ENCODE data around the gene TPST2. TPM values are rescaled to one million over a fixed set of nuclear protein-coding genes. Genes with fewer than 3 reads are reported as not detected.
A peak's percentile ranks its signal among the peaks of the same experiment; 100 is the strongest.

Gene TPST2
- total RNA-seq, 2 experiments from 2014 or later: 62.8 to 68.9 TPM

DNA sequence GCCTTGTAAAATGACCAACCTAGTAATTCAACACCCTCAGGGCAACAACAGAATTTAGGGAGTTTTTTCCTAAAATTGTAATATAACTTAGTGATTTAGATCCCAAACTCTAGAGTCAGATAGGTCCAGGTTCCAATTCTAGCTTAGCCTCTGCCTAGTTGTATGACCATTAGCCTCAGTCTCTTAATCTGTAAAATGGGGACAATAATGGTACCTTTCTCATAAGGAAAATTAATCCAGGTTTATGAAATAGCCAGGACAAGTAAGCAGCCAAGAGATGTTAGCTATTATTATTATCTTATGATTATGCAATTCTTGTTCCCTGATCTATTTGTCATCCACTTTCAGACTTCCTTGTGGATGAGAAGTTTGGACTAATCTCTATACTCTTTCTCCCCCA lies 81.8 kb downstream of the TPST2 start:
- DNase-seq (no peak), ATAC-seq (no peak)
- CTCF ChIA-PET: interaction anchor here (1.2 to 1.3 kb wide), 2 partner anchors 10 to 157 kb away, joined by 3 to 4 read pairs; no protein-coding TSS in a partner anchor
- H3K27ac Mint-ChIP-seq: no peak overlapping the region
- no peaks in the 10 kb centered on the region for H3K9me3 Mint-ChIP-seq (ENCODE audit: insufficient read depth)
- H3K4me1 Mint-ChIP-seq (ENCODE audit: low read depth): peaks cover 48% of the 10 kb centered on the region
- no peak overlapping the region for H3K4me3 Mint-ChIP-seq
- no peaks in the 10 kb centered on the region for H3K27me3 Mint-ChIP-seq (ENCODE audit: low read depth)
- POLR2A ChIA-PET: interaction anchor here (1.0 kb wide), 1 partner anchor 74 kb away, joined by 4 read pairs; no protein-coding TSS in a partner anchor
- H3K36me3 Mint-ChIP-seq (ENCODE audit: low read depth): peaks cover 60% of the 10 kb centered on the region

- Mint-ChIP-seq H3K36me3 (ENCODE audit: low read depth) (peaks cover 69% of the 10 kb centered on the region), H3K4me1 (ENCODE audit: low read depth) (peaks cover 37% of the 10 kb centered on the region), H3K27ac (peak overlapping the region; percentile 93), H3K4me3 (peak overlapping the region; percentile 70), H3K27me3 (ENCODE audit: low read depth) (no peaks in the 10 kb centered on the region), H3K9me3 (ENCODE audit: insufficient read depth) (no peaks in the 10 kb centered on the region)
- no peak for ATAC-seq
- DNase-seq: no peak
- ChIA-PET POLR2A (interaction anchor here (0.7 to 3.3 kb wide), 12 partner anchors 10 to 295 kb away, joined by 3 to 21 read pairs (median 4); partner anchors contain the start of genes HPS4 and SRRD), CTCF (interaction anchor here (0.6 to 4.6 kb wide), 45 partner anchors 10 to 542 kb away, joined by 3 to 76 read pairs (median 5); partner anchors contain the start of genes HPS4, MIAT, SRRD and TFIP11)
Measured at GRCh38 chr22:26503758-26504157, 86.2 kb downstream of the TPST2 start.

- peak; percentile 93 for ATAC-seq
- ChIA-PET CTCF (interaction anchor here (0.6 to 4.6 kb wide), 51 partner anchors 10 to 209 kb away, joined by 3 to 76 read pairs (median 4); partner anchors contain the start of genes HPS4, MIAT, SRRD and TFIP11), POLR2A (interaction anchor here (0.7 to 3.3 kb wide), 13 partner anchors 9 to 171 kb away, joined by 3 to 21 read pairs (median 6); partner anchors contain the start of genes HPS4, SRRD and TFIP11)
- Mint-ChIP-seq H3K36me3 (ENCODE audit: low read depth) (peaks cover 69% of the 10 kb centered on the region), H3K9me3 (ENCODE audit: insufficient read depth) (no peaks in the 10 kb centered on the region), H3K4me3 (peak overlapping the region; percentile 70), H3K27me3 (ENCODE audit: low read depth) (no peaks in the 10 kb centered on the region), H3K4me1 (ENCODE audit: low read depth) (peaks cover 37% of the 10 kb centered on the region), H3K27ac (peak overlapping the region; percentile 93)
- peak; percentile 94 for DNase-seq
Measured at GRCh38 chr22:26502688-26503561, 87.0 kb downstream of the TPST2 start.

DNA sequence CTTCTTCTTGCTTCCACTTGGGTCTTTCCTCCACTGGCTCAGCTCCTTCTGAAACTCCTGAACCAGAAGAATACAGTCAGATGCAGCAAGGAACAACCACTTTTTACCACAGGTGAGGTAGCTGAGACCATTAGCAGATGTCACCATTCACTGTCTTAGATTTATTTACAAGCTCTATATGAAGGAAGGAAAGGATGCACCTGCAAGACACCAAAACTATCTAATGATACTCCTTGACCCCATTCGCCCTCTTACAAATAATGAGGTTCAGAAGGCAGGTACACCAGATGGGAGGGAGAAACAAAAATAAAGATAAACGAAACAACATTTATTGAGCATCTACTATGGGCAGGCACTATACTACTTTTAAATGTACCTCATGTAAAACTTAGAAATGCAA lies 87.9 kb downstream of the TPST2 start:
- Mint-ChIP-seq H3K27ac (peak overlapping the region; percentile 60), H3K36me3 (ENCODE audit: low read depth) (peaks cover 74% of the 10 kb centered on the region), H3K27me3 (ENCODE audit: low read depth) (no peaks in the 10 kb centered on the region), H3K9me3 (ENCODE audit: insufficient read depth) (no peaks in the 10 kb centered on the region), H3K4me3 (no peak overlapping the region), H3K4me1 (ENCODE audit: low read depth) (peaks cover 37% of the 10 kb centered on the region)
- ChIA-PET POLR2A (interaction anchor here (2.0 to 3.3 kb wide), 2 partner anchors 10 to 18 kb away, joined by 9 to 21 read pairs; partner anchors contain the start of genes HPS4, SRRD and TFIP11), CTCF (interaction anchor here (1.1 to 4.6 kb wide), 18 partner anchors 9 to 172 kb away, joined by 3 to 76 read pairs (median 13); partner anchors contain the start of genes HPS4 and SRRD)
- ATAC-seq (no peak), DNase-seq (no peak)

- CTCF ChIA-PET: no interaction called here
- Mint-ChIP-seq H3K4me1 (ENCODE audit: low read depth) (peaks cover 30% of the 10 kb centered on the region), H3K27ac (no peak overlapping the region), H3K4me3 (no peak overlapping the region), H3K9me3 (ENCODE audit: insufficient read depth) (no peaks in the 10 kb centered on the region), H3K36me3 (ENCODE audit: low read depth) (peaks cover 70% of the 10 kb centered on the region), H3K27me3 (ENCODE audit: low read depth) (no peaks in the 10 kb centered on the region)
- POLR2A ChIA-PET: interaction anchor here (0.6 to 1.0 kb wide), 2 partner anchors 13 to 1080 kb away, joined by 3 read pairs; no protein-coding TSS in a partner anchor
- no peak for ATAC-seq
- no peak for DNase-seq
Measured at GRCh38 chr22:26499188-26499703, 90.7 kb downstream of the TPST2 start.

DNA sequence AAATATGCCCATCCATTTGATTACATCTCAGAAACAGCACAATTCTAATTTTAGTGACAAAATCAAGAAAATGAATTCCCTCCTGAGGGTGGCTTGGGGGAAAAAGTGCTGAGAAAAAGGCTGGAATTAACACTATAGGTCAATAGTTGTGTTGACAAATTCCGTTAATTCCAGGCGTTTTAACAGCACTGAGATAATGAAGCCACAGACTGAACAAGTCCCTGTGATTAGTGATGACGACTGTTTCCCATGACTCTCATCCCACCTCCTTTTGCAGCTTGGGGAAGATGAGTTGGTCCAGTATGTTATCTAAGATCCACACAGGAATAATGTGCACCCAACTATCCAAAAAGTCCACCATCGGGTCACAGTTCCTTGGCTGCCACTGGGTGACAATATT lies 93.5 kb downstream of the TPST2 start:
- no peak overlapping the region for H3K27ac Mint-ChIP-seq
- H3K9me3 Mint-ChIP-seq (ENCODE audit: insufficient read depth): no peaks in the 10 kb centered on the region
- no peak for DNase-seq
- no peak overlapping the region for H3K4me3 Mint-ChIP-seq
- H3K36me3 Mint-ChIP-seq (ENCODE audit: low read depth): peaks cover 66% of the 10 kb centered on the region
- CTCF ChIA-PET: no interaction called here
- POLR2A ChIA-PET: interaction anchor here (1.4 kb wide), 1 partner anchor 13 kb away, joined by 3 read pairs; the partner anchor contains the start of genes HPS4 and SRRD
- H3K27me3 Mint-ChIP-seq (ENCODE audit: low read depth): no peaks in the 10 kb centered on the region
- H3K4me1 Mint-ChIP-seq (ENCODE audit: low read depth): peaks cover 16% of the 10 kb centered on the region
- no peak for ATAC-seq

DNA sequence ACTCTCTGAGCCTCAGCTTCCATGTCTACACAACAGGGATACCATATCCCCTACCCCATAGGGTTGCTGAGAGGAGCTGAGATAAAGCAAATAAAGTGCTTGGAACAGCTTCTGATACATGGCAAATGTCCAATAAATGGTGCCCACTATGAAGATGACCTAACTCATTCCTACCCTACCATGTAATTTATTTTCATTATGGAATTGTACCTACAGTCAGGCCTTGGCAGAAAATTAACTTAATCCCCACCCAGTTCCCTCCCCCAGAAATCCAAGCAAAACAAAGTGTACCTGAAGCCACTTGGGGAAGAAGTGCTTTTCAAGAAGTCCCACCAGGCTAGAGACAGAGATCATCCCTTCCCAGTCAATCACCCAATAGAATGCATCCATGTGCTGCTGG lies 95.4 kb downstream of the TPST2 start:
- DNase-seq (no peak), ATAC-seq (no peak)
- ChIA-PET POLR2A (interaction anchor here (0.6 to 2.9 kb wide), 3 partner anchors 9 to 41 kb away, joined by 3 to 12 read pairs (median 3); partner anchors contain the start of gene TFIP11), CTCF (interaction anchor here (1.0 to 4.5 kb wide), 3 partner anchors 9 to 18 kb away, joined by 3 to 40 read pairs (median 4); partner anchors contain the start of gene TFIP11)
- Mint-ChIP-seq H3K4me1 (ENCODE audit: low read depth) (peaks cover 14% of the 10 kb centered on the region), H3K36me3 (ENCODE audit: low read depth) (peaks cover 68% of the 10 kb centered on the region), H3K9me3 (ENCODE audit: insufficient read depth) (no peaks in the 10 kb centered on the region), H3K27me3 (ENCODE audit: low read depth) (no peaks in the 10 kb centered on the region), H3K4me3 (no peak overlapping the region), H3K27ac (peak overlapping the region; percentile 75)

DNA sequence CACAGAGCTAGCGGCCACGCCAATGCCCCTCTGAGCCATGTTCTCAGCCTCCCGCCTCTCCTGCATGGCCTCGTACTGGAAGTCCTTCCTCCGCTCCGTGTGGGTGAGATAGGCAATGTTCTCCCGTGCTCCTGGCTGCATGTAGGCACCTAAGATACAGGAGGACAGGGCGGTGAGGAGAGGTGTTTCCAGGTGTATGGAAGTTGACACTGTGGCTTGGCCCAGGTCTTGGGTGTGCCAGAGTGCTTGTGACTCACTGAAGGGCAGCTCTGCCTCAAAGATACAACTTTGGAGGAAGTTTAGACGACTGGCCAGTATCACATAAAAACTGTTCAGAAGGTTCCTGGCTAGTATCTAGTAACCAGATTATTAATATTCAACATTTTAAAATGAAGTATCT lies 97.7 kb downstream of the TPST2 start:
- ChIA-PET CTCF (interaction anchor here (1.3 to 4.5 kb wide), 3 partner anchors 9 to 182 kb away, joined by 4 to 40 read pairs (median 4); partner anchors contain the start of genes HPS4 and SRRD), POLR2A (interaction anchor here (2.4 to 2.9 kb wide), 2 partner anchors 9 to 11 kb away, joined by 12 to 13 read pairs; partner anchors contain the start of genes HPS4 and SRRD)
- H3K4me3 Mint-ChIP-seq: no peak overlapping the region
- H3K27me3 Mint-ChIP-seq (ENCODE audit: low read depth): no peaks in the 10 kb centered on the region
- peaks cover 70% of the 10 kb centered on the region for H3K36me3 Mint-ChIP-seq (ENCODE audit: low read depth)
- DNase-seq (no peak), ATAC-seq (no peak)
- H3K4me1 Mint-ChIP-seq (ENCODE audit: low read depth): peaks cover 17% of the 10 kb centered on the region
- no peak overlapping the region for H3K27ac Mint-ChIP-seq
- H3K9me3 Mint-ChIP-seq (ENCODE audit: insufficient read depth): no peaks in the 10 kb centered on the region

DNA sequence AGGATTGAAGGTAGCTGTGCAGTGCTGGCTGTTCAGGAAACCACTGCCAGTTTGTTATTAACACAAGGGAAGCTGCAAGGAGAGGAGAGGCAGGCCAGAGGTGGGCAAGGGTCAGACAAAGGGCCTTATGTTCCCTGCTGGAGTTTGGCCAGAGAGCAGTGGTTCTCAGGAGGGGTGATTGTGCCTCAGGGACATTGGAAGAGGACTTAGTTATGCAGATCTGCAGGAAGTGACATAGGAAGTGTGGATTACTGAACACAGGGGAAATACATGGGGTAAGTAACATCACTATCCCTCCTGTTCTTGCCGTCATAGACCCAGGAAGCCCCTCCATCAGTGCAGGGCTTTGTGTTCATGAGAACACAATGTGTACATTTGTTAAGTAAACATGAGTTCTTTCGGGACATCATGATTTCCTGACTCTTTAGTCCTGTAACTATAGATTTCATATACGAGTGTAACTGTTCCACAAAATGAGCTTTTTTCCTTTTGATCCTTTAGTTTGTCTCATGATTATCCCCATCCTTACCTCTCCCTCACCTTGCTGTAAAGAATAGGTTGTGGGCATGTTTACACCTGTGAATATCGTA lies 100.4 kb downstream of the TPST2 start:
- H3K36me3 Mint-ChIP-seq (ENCODE audit: low read depth): peaks cover 56% of the 10 kb centered on the region
- H3K27me3 Mint-ChIP-seq (ENCODE audit: low read depth): no peaks in the 10 kb centered on the region
- ATAC-seq (no peak), DNase-seq (no peak)
- ChIA-PET POLR2A (interaction anchor here (1.0 kb wide), 1 partner anchor 15 kb away, joined by 4 read pairs; no protein-coding TSS in a partner anchor), CTCF (interaction anchor here (0.6 to 1.4 kb wide), 3 partner anchors 13 to 1233 kb away, joined by 4 to 7 read pairs (median 4); no protein-coding TSS in a partner anchor)
- H3K9me3 Mint-ChIP-seq (ENCODE audit: insufficient read depth): no peaks in the 10 kb centered on the region
- H3K4me1 Mint-ChIP-seq (ENCODE audit: low read depth): peaks cover 35% of the 10 kb centered on the region
- no peak overlapping the region for H3K4me3 Mint-ChIP-seq
- H3K27ac Mint-ChIP-seq: peak overlapping the region; percentile 60

DNA sequence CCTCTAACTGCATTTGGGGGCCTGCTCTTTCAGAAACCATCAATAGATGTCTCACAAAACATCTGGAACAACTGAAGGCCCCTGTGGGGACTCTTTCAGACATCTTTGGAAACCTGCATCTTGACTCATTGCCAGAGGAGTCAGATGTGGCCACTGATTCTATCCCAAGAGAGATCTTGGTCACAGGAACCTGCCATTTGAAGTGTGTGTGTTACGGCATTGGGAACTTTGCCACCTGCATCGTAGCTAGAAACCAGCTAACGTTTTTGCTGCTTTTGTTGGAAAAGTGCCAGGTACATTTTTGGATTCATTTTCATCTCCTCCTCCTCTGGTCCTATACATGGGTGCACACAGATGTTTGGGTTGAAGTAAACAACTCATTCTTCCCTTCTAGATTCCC lies 101.9 kb downstream of the TPST2 start:
- Mint-ChIP-seq H3K9me3 (ENCODE audit: insufficient read depth) (no peaks in the 10 kb centered on the region), H3K27me3 (ENCODE audit: low read depth) (no peaks in the 10 kb centered on the region), H3K36me3 (ENCODE audit: low read depth) (peaks cover 42% of the 10 kb centered on the region), H3K4me1 (ENCODE audit: low read depth) (peaks cover 29% of the 10 kb centered on the region), H3K27ac (peak overlapping the region; percentile 66), H3K4me3 (no peak overlapping the region)
- DNase-seq: no peak
- ChIA-PET POLR2A (no interaction called here), CTCF (interaction anchor here (1.7 kb wide), 1 partner anchor 177 kb away, joined by 4 read pairs; no protein-coding TSS in a partner anchor)
- no peak for ATAC-seq

DNA sequence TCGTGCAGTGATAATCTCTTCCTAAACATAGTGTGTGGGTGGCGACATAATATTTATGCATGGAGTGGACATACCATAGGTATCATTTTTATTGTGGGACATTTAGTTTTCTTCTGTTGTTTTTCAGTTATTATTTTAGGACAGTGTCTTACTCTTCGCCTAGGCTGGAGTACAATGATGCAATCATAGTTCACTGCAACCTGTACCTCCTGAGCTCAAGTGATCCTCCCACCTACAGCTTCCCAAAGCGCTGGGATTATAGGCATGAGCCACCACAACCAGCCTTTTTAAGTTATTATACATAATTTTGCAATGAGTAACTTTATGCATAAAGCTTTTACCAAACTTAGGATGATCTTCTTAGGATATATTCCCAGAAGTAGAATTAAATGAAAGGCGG lies 103.5 kb downstream of the TPST2 start:
- no peak for ATAC-seq

More for the DNA sequence above, 103.5 kb downstream of the TPST2 start:
- Mint-ChIP-seq H3K9me3 (ENCODE audit: insufficient read depth) (no peaks in the 10 kb centered on the region), H3K4me3 (no peak overlapping the region), H3K27ac (no peak overlapping the region), H3K4me1 (ENCODE audit: low read depth) (peaks cover 45% of the 10 kb centered on the region), H3K27me3 (ENCODE audit: low read depth) (no peaks in the 10 kb centered on the region), H3K36me3 (ENCODE audit: low read depth) (peaks cover 37% of the 10 kb centered on the region)
- CTCF ChIA-PET: interaction anchor here (1.3 to 1.5 kb wide), 2 partner anchors 17 to 188 kb away, joined by 4 to 5 read pairs; no protein-coding TSS in a partner anchor
- DNase-seq: no peak
- POLR2A ChIA-PET: interaction anchor here (0.9 kb wide), 1 partner anchor 91 kb away, joined by 3 read pairs; no protein-coding TSS in a partner anchor

Data from activated CD8-positive, alpha-beta T cell treated with anti-CD3 and anti-CD28 coated beads, Interleukin-2, amount 10 ng/mL, durations not matched to agents 7 days and 5 days (primary cell).